ENCODE results near the gene ETFBKMT.
"Not testable (repeated sequence)": the region's sequence is repeated elsewhere in the genome, so short reads cannot be mapped to it uniquely, and the experiment has no call there.

Gene ETFBKMT

GRCh38 chr12:31658471-31659086 is 909 bp upstream of the ETFBKMT start:
- Histone ChIP-seq H3K36me3 (ENCODE audit: insufficient read depth, low read length) (no peaks in the 10 kb centered on the region), H2AFZ (ENCODE audit: low read length, unreplicated experiment) (peak overlapping the region; percentile 99), H3K4me3 (ENCODE audit: low read depth, low read length) (peak overlapping the region; percentile 96), H3K79me2 (ENCODE audit: control insufficient read depth, insufficient read depth, low read length, unreplicated experiment) (no peaks in the 10 kb centered on the region), H3K27me3 (ENCODE audit: insufficient read depth, low read length) (no peaks in the 10 kb centered on the region), H3K4me1 (ENCODE audit: control insufficient read depth, insufficient read depth, low read length, unreplicated experiment) (peaks cover 4% of the 10 kb centered on the region), H3K27ac (ENCODE audit: low read depth, low read length) (peak overlapping the region; percentile 69; the same call in 1 of the 2 replicates)

GRCh38 chr12:31662176-31662849 is 2.8 kb downstream of the ETFBKMT start:
- H3K4me1 ChIP-seq (ENCODE audit: control insufficient read depth, insufficient read depth, low read length, unreplicated experiment) = peaks cover 4% of the 10 kb centered on the region
- no peaks in the 10 kb centered on the region for H3K36me3 ChIP-seq (ENCODE audit: insufficient read depth, low read length)
- no peak overlapping the region for H3K27ac ChIP-seq (ENCODE audit: low read depth, low read length)
- H3K4me3 ChIP-seq (ENCODE audit: low read depth, low read length) = no peak overlapping the region
- no peaks in the 10 kb centered on the region for H3K27me3 ChIP-seq (ENCODE audit: insufficient read depth, low read length)
- no peaks in the 10 kb centered on the region for H3K79me2 ChIP-seq (ENCODE audit: control insufficient read depth, insufficient read depth, low read length, unreplicated experiment)
- no peak overlapping the region for H2AFZ ChIP-seq (ENCODE audit: low read length, unreplicated experiment)

GRCh38 chr12:31663576-31663975 is 4.1 kb downstream of the ETFBKMT start:
- no peak overlapping the region for H3K27ac ChIP-seq (ENCODE audit: low read depth, low read length)
- peaks cover under 1% of the 10 kb centered on the region for H3K4me1 ChIP-seq (ENCODE audit: control insufficient read depth, insufficient read depth, low read length, unreplicated experiment)
- no peaks in the 10 kb centered on the region for H3K36me3 ChIP-seq (ENCODE audit: insufficient read depth, low read length)
- no peak overlapping the region for H2AFZ ChIP-seq (ENCODE audit: low read length, unreplicated experiment)
- no peaks in the 10 kb centered on the region for H3K27me3 ChIP-seq (ENCODE audit: insufficient read depth, low read length)
- H3K79me2 ChIP-seq (ENCODE audit: control insufficient read depth, insufficient read depth, low read length, unreplicated experiment) = no peaks in the 10 kb centered on the region
- H3K4me3 ChIP-seq (ENCODE audit: low read depth, low read length) = no peak overlapping the region

- peaks cover 3% of the 10 kb centered on the region; the same call in 1 of the 2 replicates for H3K36me3 ChIP-seq (ENCODE audit: insufficient read depth, low read length)
- no peak overlapping the region for H3K4me3 ChIP-seq (ENCODE audit: low read depth, low read length)
- H3K4me1 ChIP-seq (ENCODE audit: control insufficient read depth, insufficient read depth, low read length, unreplicated experiment) = no peaks in the 10 kb centered on the region
- no peaks in the 10 kb centered on the region for H3K79me2 ChIP-seq (ENCODE audit: control insufficient read depth, insufficient read depth, low read length, unreplicated experiment)
- H3K27ac ChIP-seq (ENCODE audit: low read depth, low read length) = no peak overlapping the region
- H2AFZ ChIP-seq (ENCODE audit: low read length, unreplicated experiment) = no peak overlapping the region
- H3K27me3 ChIP-seq (ENCODE audit: insufficient read depth, low read length) = no peaks in the 10 kb centered on the region
Measured at GRCh38 chr12:31664038-31664437, 4.5 kb downstream of the ETFBKMT start.

GRCh38 chr12:31669020-31669419 is 9.5 kb downstream of the ETFBKMT start:
- peaks cover 8% of the 10 kb centered on the region; the same call in 1 of the 2 replicates for H3K36me3 ChIP-seq (ENCODE audit: insufficient read depth, low read length)
- H3K79me2 ChIP-seq (ENCODE audit: control insufficient read depth, insufficient read depth, low read length, unreplicated experiment) = no peaks in the 10 kb centered on the region
- H3K4me1 ChIP-seq (ENCODE audit: control insufficient read depth, insufficient read depth, low read length, unreplicated experiment) = no peaks in the 10 kb centered on the region
- H3K27ac ChIP-seq (ENCODE audit: low read depth, low read length) = no peak overlapping the region
- no peak overlapping the region for H2AFZ ChIP-seq (ENCODE audit: low read length, unreplicated experiment)
- H3K4me3 ChIP-seq (ENCODE audit: low read depth, low read length) = no peak overlapping the region
- no peaks in the 10 kb centered on the region for H3K27me3 ChIP-seq (ENCODE audit: insufficient read depth, low read length)

GRCh38 chr12:31669582-31669981 is 10.1 kb downstream of the ETFBKMT start:
- H2AFZ ChIP-seq (ENCODE audit: low read length, unreplicated experiment); H3K4me3 ChIP-seq (ENCODE audit: low read depth, low read length); H3K36me3 ChIP-seq (ENCODE audit: insufficient read depth, low read length); H3K27ac ChIP-seq (ENCODE audit: low read depth, low read length); H3K4me1 ChIP-seq (ENCODE audit: control insufficient read depth, insufficient read depth, low read length, unreplicated experiment); H3K27me3 ChIP-seq (ENCODE audit: insufficient read depth, low read length); H3K79me2 ChIP-seq (ENCODE audit: control insufficient read depth, insufficient read depth, low read length, unreplicated experiment): not testable (repeated sequence)

- no peaks in the 10 kb centered on the region for H3K79me2 ChIP-seq (ENCODE audit: control insufficient read depth, insufficient read depth, low read length, unreplicated experiment)
- no peak overlapping the region for H2AFZ ChIP-seq (ENCODE audit: low read length, unreplicated experiment)
- no peak overlapping the region for H3K27ac ChIP-seq (ENCODE audit: low read depth, low read length)
- peaks cover 8% of the 10 kb centered on the region; the same call in 1 of the 2 replicates for H3K36me3 ChIP-seq (ENCODE audit: insufficient read depth, low read length)
- H3K27me3 ChIP-seq (ENCODE audit: insufficient read depth, low read length) = no peaks in the 10 kb centered on the region
- H3K4me3 ChIP-seq (ENCODE audit: low read depth, low read length) = no peak overlapping the region
- H3K4me1 ChIP-seq (ENCODE audit: control insufficient read depth, insufficient read depth, low read length, unreplicated experiment) = peaks cover 2% of the 10 kb centered on the region
Measured at GRCh38 chr12:31672521-31672920, 13.0 kb downstream of the ETFBKMT start.

- Histone ChIP-seq H3K4me3 (ENCODE audit: low read depth, low read length) (no peak overlapping the region), H3K79me2 (ENCODE audit: control insufficient read depth, insufficient read depth, low read length, unreplicated experiment) (no peaks in the 10 kb centered on the region), H2AFZ (ENCODE audit: low read length, unreplicated experiment) (no peak overlapping the region), H3K4me1 (ENCODE audit: control insufficient read depth, insufficient read depth, low read length, unreplicated experiment) (peaks cover 5% of the 10 kb centered on the region), H3K27me3 (ENCODE audit: insufficient read depth, low read length) (no peaks in the 10 kb centered on the region), H3K36me3 (ENCODE audit: insufficient read depth, low read length) (peaks cover 3% of the 10 kb centered on the region; the same call in 1 of the 2 replicates), H3K27ac (ENCODE audit: low read depth, low read length) (no peak overlapping the region)
Measured at GRCh38 chr12:31682136-31682962, 22.9 kb downstream of the ETFBKMT start.

- no peak overlapping the region for H2AFZ ChIP-seq (ENCODE audit: low read length, unreplicated experiment)
- peaks cover 3% of the 10 kb centered on the region; the same call in 1 of the 2 replicates for H3K36me3 ChIP-seq (ENCODE audit: insufficient read depth, low read length)
- no peaks in the 10 kb centered on the region for H3K27me3 ChIP-seq (ENCODE audit: insufficient read depth, low read length)
Measured at GRCh38 chr12:31685801-31686200, 26.3 kb downstream of the ETFBKMT start.

GRCh38 chr12:31687101-31687527 is 27.6 kb downstream of the ETFBKMT start:
- Histone ChIP-seq H2AFZ (ENCODE audit: low read length, unreplicated experiment) (no peak overlapping the region), H3K27me3 (ENCODE audit: insufficient read depth, low read length) (no peaks in the 10 kb centered on the region), H3K4me1 (ENCODE audit: control insufficient read depth, insufficient read depth, low read length, unreplicated experiment) (no peaks in the 10 kb centered on the region), H3K4me3 (ENCODE audit: low read depth, low read length) (no peak overlapping the region), H3K36me3 (ENCODE audit: insufficient read depth, low read length) (peaks cover 3% of the 10 kb centered on the region; the same call in 1 of the 2 replicates), H3K27ac (ENCODE audit: low read depth, low read length) (no peak overlapping the region), H3K79me2 (ENCODE audit: control insufficient read depth, insufficient read depth, low read length, unreplicated experiment) (no peaks in the 10 kb centered on the region)

More at GRCh38 chr12:31685801-31686200, 26.3 kb downstream of the ETFBKMT start:
- H3K4me3 ChIP-seq (ENCODE audit: low read depth, low read length) = no peak overlapping the region
- no peak overlapping the region for H3K27ac ChIP-seq (ENCODE audit: low read depth, low read length)
- H3K4me1 ChIP-seq (ENCODE audit: control insufficient read depth, insufficient read depth, low read length, unreplicated experiment) = no peaks in the 10 kb centered on the region
- no peaks in the 10 kb centered on the region for H3K79me2 ChIP-seq (ENCODE audit: control insufficient read depth, insufficient read depth, low read length, unreplicated experiment)
